ENCODE results near the gene C16orf90.

DNA sequence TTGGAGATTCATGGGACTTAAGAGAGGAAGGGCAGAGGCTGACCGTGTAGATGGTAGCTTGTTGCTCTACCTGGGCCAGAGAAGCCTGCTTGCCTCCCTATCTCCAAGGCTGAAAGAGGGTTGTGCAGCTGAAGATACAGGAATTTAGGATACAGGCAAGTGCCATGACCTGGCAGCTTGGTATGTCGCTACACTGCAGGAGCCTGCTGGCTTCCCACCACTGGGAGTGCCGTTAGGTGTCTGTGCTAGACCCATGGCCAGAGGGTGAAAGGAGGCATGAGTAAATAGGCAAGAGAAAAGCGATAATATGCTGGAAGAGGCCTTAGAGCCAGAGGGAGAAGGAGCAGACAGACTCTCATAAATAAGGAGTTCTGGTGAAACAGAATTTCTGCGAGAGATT is 41.2 kb downstream of the C16orf90 start:
- TF ChIP-seq, protein P1, sequence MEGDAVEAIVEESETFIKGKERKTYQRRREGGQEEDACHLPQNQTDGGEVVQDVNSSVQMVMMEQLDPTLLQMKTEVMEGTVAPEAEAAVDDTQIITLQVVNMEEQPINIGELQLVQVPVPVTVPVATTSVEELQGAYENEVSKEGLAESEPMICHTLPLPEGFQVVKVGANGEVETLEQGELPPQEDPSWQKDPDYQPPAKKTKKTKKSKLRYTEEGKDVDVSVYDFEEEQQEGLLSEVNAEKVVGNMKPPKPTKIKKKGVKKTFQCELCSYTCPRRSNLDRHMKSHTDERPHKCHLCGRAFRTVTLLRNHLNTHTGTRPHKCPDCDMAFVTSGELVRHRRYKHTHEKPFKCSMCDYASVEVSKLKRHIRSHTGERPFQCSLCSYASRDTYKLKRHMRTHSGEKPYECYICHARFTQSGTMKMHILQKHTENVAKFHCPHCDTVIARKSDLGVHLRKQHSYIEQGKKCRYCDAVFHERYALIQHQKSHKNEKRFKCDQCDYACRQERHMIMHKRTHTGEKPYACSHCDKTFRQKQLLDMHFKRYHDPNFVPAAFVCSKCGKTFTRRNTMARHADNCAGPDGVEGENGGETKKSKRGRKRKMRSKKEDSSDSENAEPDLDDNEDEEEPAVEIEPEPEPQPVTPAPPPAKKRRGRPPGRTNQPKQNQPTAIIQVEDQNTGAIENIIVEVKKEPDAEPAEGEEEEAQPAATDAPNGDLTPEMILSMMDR (IDR thresholded peaks at IDR 0.05; ENCODE audit: low read length): no peak
- TF ChIP-seq EZH2 (optimal IDR thresholded peaks at IDR 0.05; ENCODE audit: low read depth, low read length): no peak
- no peak for TF ChIP-seq EZH2phosphoT487 (IDR thresholded peaks at IDR 0.05; ENCODE audit: low read length)

All from MM.1S (cell line).